CD4-positive, alpha-beta T cell (primary cell): ENCODE measurements around the gene OSBPL3. TPM values are rescaled to one million over a fixed set of nuclear protein-coding genes. Genes with fewer than 3 reads are reported as not detected.

Experiments used
- ATAC-seq: fragments of 200-7000 bp; cut with Tn5 transposase; one replicate; pipeline ENCODE4 v1.10.0; 2022; ENCODE audit warnings: mild to moderate bottlenecking; ENCODE audit not compliant: poor library complexity
- CTCF ChIA-PET: fragments of 350-600 bp; sonication (Branson Sonifier 250); formaldehyde crosslinking; loops from one replicate; lab custom pipeline; 2021; ENCODE audit warnings: antibody characterized with exemption, inconsistent platforms; lab: Charles Lee
- POLR2A ChIA-PET: fragments of 350-600 bp; sonication (Branson Sonifier 250); formaldehyde crosslinking; loops from one replicate; lab custom pipeline; 2021; ENCODE audit warnings: antibody characterized with exemption, inconsistent platforms; lab: Charles Lee
- DNase-seq, 14 experiments: peaks; one replicate each; pipeline ENCODE4 v3.0.0-alpha.2; 2013 to 2020; ENCODE audit warnings: mixed read lengths in 2 of 14
- H3K27ac ChIP-seq, 2 donors: one replicate each; pipeline versions ENCODE4 v1.5.1 to v1.7.0; 2013; ENCODE audit warnings: low read length in 2 of 2, low read depth in 1 of 2, mild to moderate bottlenecking in 1 of 2
- H3K27me3 ChIP-seq, 2 experiments: 1 replicate in 1 of 2; 2 replicates in 1 of 2; pipeline versions ENCODE4 v1.6.1 to v1.7.0; 2013; ENCODE audit warnings: low read length in 2 of 2, control low read depth in 1 of 2, mild to moderate bottlenecking in 1 of 2, moderate library complexity in 1 of 2; ENCODE audit not compliant: insufficient read depth in 2 of 2, control insufficient read depth in 1 of 2
- H3K36me3 ChIP-seq: one replicate; pipeline ENCODE4 v1.6.1; 2013; ENCODE audit warnings: low read length, control low read depth; ENCODE audit not compliant: insufficient read depth
- H3K4me1 ChIP-seq: one replicate; pipeline ENCODE4 v1.6.1; 2013; ENCODE audit warnings: low read length, control low read depth; ENCODE audit not compliant: insufficient read depth
- H3K4me3 ChIP-seq: one replicate; pipeline ENCODE4 v1.5.1; 2013; ENCODE audit warnings: mild to moderate bottlenecking, low read length, moderate library complexity
- H3K9me3 ChIP-seq, 2 experiments: 1 replicate in 1 of 2; 2 replicates in 1 of 2; pipeline versions ENCODE4 v1.6.1 to v1.7.0; 2013; ENCODE audit warnings: low read length in 2 of 2, mild to moderate bottlenecking in 2 of 2, control low read depth in 1 of 2, moderate library complexity in 1 of 2; ENCODE audit not compliant: control insufficient read depth in 1 of 2, insufficient read depth in 1 of 2
- H3K27ac Mint-ChIP-seq: one replicate; pipeline ENCODE4 v1.8.0; 2020; ENCODE audit warnings: mixed read lengths
- H3K27me3 Mint-ChIP-seq: one replicate; pipeline ENCODE4 v1.8.0; 2021; ENCODE audit warnings: mixed read lengths
- H3K36me3 Mint-ChIP-seq: one replicate; pipeline ENCODE4 v1.8.0; 2021; ENCODE audit warnings: low read depth, mixed read lengths
- H3K4me1 Mint-ChIP-seq: one replicate; pipeline ENCODE4 v1.8.0; 2021; ENCODE audit warnings: low read depth, mixed read lengths
- H3K4me3 Mint-ChIP-seq: one replicate; pipeline ENCODE4 v1.8.0; 2020; ENCODE audit warnings: mild to moderate bottlenecking, mixed read lengths
- H3K9me3 Mint-ChIP-seq: one replicate; pipeline ENCODE4 v1.8.0; 2020; ENCODE audit warnings: mixed read lengths
- CTCF ChIP-seq: fragments of 200-600 bp; IDR thresholded peaks from one replicate; pipeline ENCODE4 v1.8.0; 2022; ENCODE audit warnings: antibody characterized with exemption, mild to moderate bottlenecking
- intact Hi-C, 2 experiments: fragments of 100-400 bp; cut with DNase I in 1 of 2; cut with micrococcal nuclease in 1 of 2; formaldehyde crosslinking; loops; one replicate each; pipeline versions ENCODE4 v1.15.1 to v1.9.0; 2023 to 2025; cut with DNase I, micrococcal nuclease
- total RNA-seq, 174 experiments: library from RNA in 2 of 174; stranded (reverse) in 2 of 174; gene quantifications; one replicate each; pipeline ENCODE4 v1.2.3 and lab custom pipeline; 2021 to 2026

Gene OSBPL3
- total RNA-seq, 2 experiments from 2014 or later = 25.4 to 25.9 TPM

- ATAC-seq = no peak
- H3K27me3 Mint-ChIP-seq = peaks cover 29% of the 10 kb centered on the region
- H3K27me3 ChIP-seq = no peaks in the 10 kb centered on the region
- peaks cover 0 to 6% of the 10 kb centered on the region in 2 experiments for H3K9me3 ChIP-seq
- no peak for TF ChIP-seq CTCF
- intact Hi-C loops = no loop called here
- no peaks in the 10 kb centered on the region for H3K36me3 ChIP-seq
- H3K9me3 Mint-ChIP-seq = peaks cover 3% of the 10 kb centered on the region
- H3K36me3 Mint-ChIP-seq = no peaks in the 10 kb centered on the region
- CTCF ChIA-PET = no interaction called here
- no peak overlapping the region for H3K4me3 Mint-ChIP-seq
- H3K4me1 ChIP-seq = no peaks in the 10 kb centered on the region
- H3K27ac ChIP-seq = no peak overlapping the region
- H3K4me3 ChIP-seq = no peak overlapping the region
- no peaks in the 10 kb centered on the region for H3K4me1 Mint-ChIP-seq
- H3K27ac Mint-ChIP-seq = no peak overlapping the region
- no peak for DNase-seq
- POLR2A ChIA-PET = no interaction called here
Observed at GRCh38 chr7:24769851-24770250, 210.1 kb downstream of the OSBPL3 start.

GRCh38 chr7:24769014-24769830, 210.8 kb downstream of the OSBPL3 start:
- H3K27me3 Mint-ChIP-seq = peaks cover 35% of the 10 kb centered on the region
- H3K4me3 Mint-ChIP-seq = no peak overlapping the region
- Histone ChIP-seq H3K9me3 (peaks cover 0 to 6% of the 10 kb centered on the region in 2 experiments), H3K4me3 (no peak overlapping the region), H3K27me3 (peaks cover 0 to 2% of the 10 kb centered on the region in 2 experiments), H3K36me3 (no peaks in the 10 kb centered on the region), H3K27ac (no peak overlapping the region), H3K4me1 (no peaks in the 10 kb centered on the region)
- no peaks in the 10 kb centered on the region for H3K4me1 Mint-ChIP-seq
- H3K36me3 Mint-ChIP-seq = no peaks in the 10 kb centered on the region
- intact Hi-C loops = no loop called here
- no peak for TF ChIP-seq CTCF
- DNase-seq (no peak), ATAC-seq (no peak)
- ChIA-PET POLR2A (no interaction called here), CTCF (no interaction called here)
- peaks cover 3% of the 10 kb centered on the region for H3K9me3 Mint-ChIP-seq
- H3K27ac Mint-ChIP-seq = no peak overlapping the region

- H3K4me3 ChIP-seq = no peak overlapping the region
- no peaks in the 10 kb centered on the region for H3K36me3 Mint-ChIP-seq
- ATAC-seq (no peak), DNase-seq (no peak)
- no peaks in the 10 kb centered on the region for H3K36me3 ChIP-seq
- H3K9me3 ChIP-seq = peaks cover 0 to 6% of the 10 kb centered on the region in 2 experiments
- no peak overlapping the region for H3K27ac Mint-ChIP-seq
- TF ChIP-seq CTCF = no peak
- no peaks in the 10 kb centered on the region for H3K4me1 Mint-ChIP-seq
- H3K4me1 ChIP-seq = no peaks in the 10 kb centered on the region
- POLR2A ChIA-PET = no interaction called here
- intact Hi-C loops = no loop called here
- H3K4me3 Mint-ChIP-seq = no peak overlapping the region
- CTCF ChIA-PET = interaction anchor here (0.6 kb wide), 1 partner anchor 291 kb away, joined by 3 read pairs; no protein-coding TSS in a partner anchor
- H3K9me3 Mint-ChIP-seq = peaks cover 3% of the 10 kb centered on the region
- H3K27ac ChIP-seq = no peak overlapping the region
- peaks cover 46% of the 10 kb centered on the region for H3K27me3 Mint-ChIP-seq
- peaks cover 0 to 8% of the 10 kb centered on the region in 2 experiments for H3K27me3 ChIP-seq
Observed at GRCh38 chr7:24767878-24768569, 212.0 kb downstream of the OSBPL3 start.
